CD4-positive, alpha-beta memory T cell (primary cell): Measurements from ENCODE around the gene FJX1. TPM values are rescaled to one million over a fixed set of nuclear protein-coding genes. Genes with fewer than 3 reads are reported as not detected.

Source experiments
- CTCF ChIA-PET: fragments of 350-600 bp; sonication (Branson Sonifier 250); formaldehyde crosslinking; loops from one replicate; lab custom pipeline; 2021; ENCODE audit warnings: inconsistent platforms; ENCODE audit not compliant: partially characterized antibody; lab: Charles Lee
- POLR2A ChIA-PET: fragments of 350-600 bp; sonication (Branson Sonifier 250); formaldehyde crosslinking; loops from one replicate; lab custom pipeline; 2021; ENCODE audit not compliant: partially characterized antibody; lab: Charles Lee
- DNase-seq, 5 donors: peaks; one replicate each; pipeline versions ENCODE4 v3.0.0 to v3.0.0-alpha.2; 2020 to 2022; ENCODE audit warnings: mixed read lengths in 1 of 5
- H3K27ac ChIP-seq: one replicate; pipeline ENCODE4 v1.7.0; 2013; ENCODE audit warnings: low read depth, low read length
- H3K27me3 ChIP-seq: 2 replicates; pipeline ENCODE4 v1.7.0; 2013; ENCODE audit warnings: mild to moderate bottlenecking, low read length, moderate library complexity; ENCODE audit not compliant: insufficient read depth
- H3K36me3 ChIP-seq: 2 replicates; pipeline ENCODE4 v1.7.0; 2013; ENCODE audit warnings: mild to moderate bottlenecking, low read length, moderate library complexity; ENCODE audit not compliant: insufficient read depth
- H3K4me1 ChIP-seq: 2 replicates; pipeline ENCODE4 v1.7.0; 2013; ENCODE audit warnings: mild to moderate bottlenecking, low read length, moderate library complexity; ENCODE audit not compliant: insufficient read depth
- H3K4me3 ChIP-seq, 2 donors: one replicate each; pipeline ENCODE4 v1.7.0; 2013; ENCODE audit warnings: low read length in 2 of 2, mild to moderate bottlenecking in 1 of 2
- H3K9me3 ChIP-seq, 2 donors: one replicate each; pipeline ENCODE4 v1.7.0; 2013; ENCODE audit warnings: low read length in 2 of 2, control low read depth in 1 of 2; ENCODE audit not compliant: control insufficient read depth in 1 of 2
- H3K27ac Mint-ChIP-seq, 7 donors: one replicate each; pipeline ENCODE4 v1.8.0; 2020 to 2021; ENCODE audit warnings: mixed read lengths in 7 of 7, mild to moderate bottlenecking in 6 of 7, inconsistent platforms in 3 of 7, moderate library complexity in 3 of 7
- H3K27me3 Mint-ChIP-seq, 2 donors: one replicate each; pipeline ENCODE4 v1.8.0; 2020 to 2021; ENCODE audit warnings: mixed read lengths in 2 of 2
- H3K36me3 Mint-ChIP-seq, 2 donors: one replicate each; pipeline ENCODE4 v1.8.0; 2020 to 2021; ENCODE audit warnings: mixed read lengths in 2 of 2, inconsistent platforms in 1 of 2, mild to moderate bottlenecking in 1 of 2
- H3K4me1 Mint-ChIP-seq, 4 donors: one replicate each; pipeline ENCODE4 v1.8.0; 2020 to 2021; ENCODE audit warnings: mixed read lengths in 4 of 4, mild to moderate bottlenecking in 1 of 4
- H3K4me3 Mint-ChIP-seq, 8 donors: one replicate each; pipeline ENCODE4 v1.8.0; 2020 to 2021; ENCODE audit warnings: mixed read lengths in 8 of 8, mild to moderate bottlenecking in 7 of 8, moderate library complexity in 6 of 8, inconsistent platforms in 3 of 8
- H3K9me3 Mint-ChIP-seq, 8 donors: one replicate each; pipeline ENCODE4 v1.8.0; 2020 to 2021; ENCODE audit warnings: mixed read lengths in 8 of 8, mild to moderate bottlenecking in 5 of 8, inconsistent platforms in 3 of 8, moderate library complexity in 1 of 8
- intact Hi-C: fragments of 100-400 bp; cut with micrococcal nuclease; formaldehyde crosslinking; loops from one replicate; pipeline ENCODE4 v1.15.1; 2023
- polyA plus RNA-seq, 2 donors: library from polyadenylated mRNA; unstranded; fragments of 300-500 nt; fragmentation: Illumina TruSeq; gene quantifications; one replicate each; pipeline ENCODE4 v1.2.3, GENCODE V29; 2021
- total RNA-seq, 2 experiments: library from RNA; stranded (reverse); gene quantifications; one replicate each; pipeline ENCODE4 v1.2.3, GENCODE V29; 2021

The FJX1 gene
- total and polyA plus RNA-seq, 4 experiments from 2014 or later, result 0.10 TPM; not detected in 3

GRCh38 chr11:35594680-35595079, 23.6 kb upstream of the FJX1 start:
- Histone ChIP-seq H3K9me3 (no peaks in the 10 kb centered on the region), H3K27me3 (no peaks in the 10 kb centered on the region), H3K36me3 (no peaks in the 10 kb centered on the region), H3K27ac (no peak overlapping the region), H3K4me1 (no peaks in the 10 kb centered on the region), H3K4me3 (no peak overlapping the region)
- Mint-ChIP-seq H3K9me3 (peaks cover 0 to 3% (median 0%) of the 10 kb centered on the region in 8 donors), H3K4me1 (no peaks in the 10 kb centered on the region), H3K36me3 (no peaks in the 10 kb centered on the region), H3K27ac (no peak overlapping the region), H3K27me3 (peaks cover 16 to 28% of the 10 kb centered on the region in 2 donors), H3K4me3 (no peak overlapping the region)
- CTCF ChIA-PET, result no interaction called here
- intact Hi-C loops, result no loop called here
- DNase-seq, result no peak
- POLR2A ChIA-PET, result no interaction called here

- Histone ChIP-seq H3K36me3 (no peaks in the 10 kb centered on the region), H3K4me3 (no peak overlapping the region), H3K27ac (no peak overlapping the region), H3K27me3 (no peaks in the 10 kb centered on the region), H3K9me3 (no peaks in the 10 kb centered on the region), H3K4me1 (no peaks in the 10 kb centered on the region)
- CTCF ChIA-PET, result interaction anchor here (0.7 kb wide), 1 partner anchor 27 kb away, joined by 5 read pairs; no protein-coding TSS in a partner anchor
- no peak for DNase-seq
- POLR2A ChIA-PET, result no interaction called here
- Mint-ChIP-seq H3K36me3 (no peaks in the 10 kb centered on the region), H3K4me1 (no peaks in the 10 kb centered on the region), H3K9me3 (peaks cover 0 to 5% (median 0%) of the 10 kb centered on the region in 8 donors), H3K4me3 (no peak overlapping the region), H3K27me3 (peaks cover 28 to 30% of the 10 kb centered on the region in 2 donors), H3K27ac (no peak overlapping the region)
- intact Hi-C loops, result no loop called here
Measured at GRCh38 chr11:35598254-35599125, 19.8 kb upstream of the FJX1 start.

GRCh38 chr11:35600331-35600838, 17.9 kb upstream of the FJX1 start:
- POLR2A ChIA-PET, result no interaction called here
- H3K4me3 Mint-ChIP-seq, result no peak overlapping the region
- intact Hi-C loops, result no loop called here
- no peaks in the 10 kb centered on the region for H3K4me1 ChIP-seq
- peaks cover 31 to 37% of the 10 kb centered on the region in 2 donors for H3K27me3 Mint-ChIP-seq
- H3K9me3 ChIP-seq, result no peaks in the 10 kb centered on the region
- no peaks in the 10 kb centered on the region for H3K36me3 Mint-ChIP-seq
- H3K36me3 ChIP-seq, result no peaks in the 10 kb centered on the region
- H3K27ac Mint-ChIP-seq, result no peak overlapping the region
- H3K4me1 Mint-ChIP-seq, result no peaks in the 10 kb centered on the region
- H3K27me3 ChIP-seq, result no peaks in the 10 kb centered on the region
- no peak overlapping the region for H3K27ac ChIP-seq
- H3K4me3 ChIP-seq, result no peak overlapping the region
- CTCF ChIA-PET, result no interaction called here
- no peak for DNase-seq
- peaks cover 0 to 5% (median 0%) of the 10 kb centered on the region in 8 donors for H3K9me3 Mint-ChIP-seq

DNA sequence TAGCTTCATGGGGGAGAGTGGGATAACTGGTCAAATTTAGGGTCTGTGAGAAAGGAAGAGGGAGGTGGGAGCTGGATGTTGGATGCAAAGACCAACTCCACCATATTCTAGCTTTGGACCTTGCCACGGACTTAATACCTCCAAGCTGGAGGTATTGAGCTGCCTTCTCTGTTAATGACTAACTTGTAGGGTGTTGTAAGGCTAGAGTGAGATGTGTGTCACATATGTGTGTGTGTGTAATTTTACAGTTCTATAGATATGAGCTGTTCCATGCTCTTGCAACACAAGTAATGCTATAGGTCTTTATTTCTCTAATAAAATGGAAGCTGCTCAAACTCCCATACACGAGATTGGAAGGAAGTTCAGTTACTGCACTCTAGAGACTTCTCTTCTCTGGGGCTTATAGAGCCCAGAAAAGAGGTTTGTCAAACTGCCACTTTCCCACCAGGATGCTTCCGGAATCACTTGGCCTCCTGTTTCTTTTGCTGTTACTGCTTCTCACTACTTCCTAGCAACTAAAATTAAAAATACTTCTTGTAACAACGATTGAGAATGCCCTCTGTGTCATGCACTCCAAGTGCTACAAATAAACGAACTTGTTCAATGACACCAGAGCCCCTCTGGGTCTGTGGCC, 16.0 kb upstream of the FJX1 start:
- H3K36me3 Mint-ChIP-seq, result no peaks in the 10 kb centered on the region
- peaks cover 28 to 39% of the 10 kb centered on the region in 2 donors for H3K27me3 Mint-ChIP-seq
- no peaks in the 10 kb centered on the region for H3K9me3 ChIP-seq
- ChIA-PET CTCF (interaction anchor here (1.4 kb wide), 1 partner anchor 12 kb away, joined by 4 read pairs; no protein-coding TSS in a partner anchor), POLR2A (no interaction called here)
- no peaks in the 10 kb centered on the region for H3K4me1 Mint-ChIP-seq
- H3K9me3 Mint-ChIP-seq, result peaks cover 0 to 2% (median 0%) of the 10 kb centered on the region in 8 donors
- H3K4me1 ChIP-seq, result no peaks in the 10 kb centered on the region
- H3K27me3 ChIP-seq, result no peaks in the 10 kb centered on the region
- no peak overlapping the region for H3K4me3 Mint-ChIP-seq
- no peak overlapping the region for H3K4me3 ChIP-seq
- no peaks in the 10 kb centered on the region for H3K36me3 ChIP-seq
- intact Hi-C loops, result no loop called here
- DNase-seq, result no peak
- no peak overlapping the region for H3K27ac ChIP-seq
- no peak overlapping the region for H3K27ac Mint-ChIP-seq

- Histone ChIP-seq H3K27ac (no peak overlapping the region), H3K36me3 (no peaks in the 10 kb centered on the region), H3K4me1 (no peaks in the 10 kb centered on the region), H3K27me3 (no peaks in the 10 kb centered on the region), H3K9me3 (no peaks in the 10 kb centered on the region), H3K4me3 (no peak overlapping the region)
- ChIA-PET CTCF (interaction anchor here (1.2 kb wide), 1 partner anchor 13 kb away, joined by 3 read pairs; no protein-coding TSS in a partner anchor), POLR2A (no interaction called here)
- peaks cover 0 to 2% (median 0%) of the 10 kb centered on the region in 8 donors for H3K9me3 Mint-ChIP-seq
- H3K4me3 Mint-ChIP-seq, result no peak overlapping the region
- H3K4me1 Mint-ChIP-seq, result no peaks in the 10 kb centered on the region
- H3K27ac Mint-ChIP-seq, result no peak overlapping the region
- intact Hi-C loops, result no loop called here
- DNase-seq, result no peak
- peaks cover 27 to 39% of the 10 kb centered on the region in 2 donors for H3K27me3 Mint-ChIP-seq
- no peaks in the 10 kb centered on the region for H3K36me3 Mint-ChIP-seq
Measured at GRCh38 chr11:35602979-35603378, 15.3 kb upstream of the FJX1 start.

DNA sequence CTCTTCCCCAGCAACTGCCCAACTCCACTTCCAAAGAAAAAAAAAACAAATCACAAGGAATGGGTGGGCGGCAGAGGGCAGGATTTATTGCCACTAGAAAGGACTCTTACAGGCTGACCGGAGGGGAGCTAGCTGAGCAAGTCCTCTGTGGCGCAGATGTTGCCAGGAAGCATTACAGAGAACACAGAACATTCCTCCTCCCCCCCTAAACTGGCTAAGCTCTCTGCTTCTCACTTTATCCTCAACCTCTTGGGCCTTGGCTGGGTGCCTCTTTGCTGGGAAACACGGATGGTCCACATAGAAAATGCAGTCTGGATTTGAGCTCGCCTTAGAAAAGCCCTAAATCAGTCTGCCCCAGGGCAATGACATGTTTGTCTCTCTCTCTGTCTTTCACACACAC, 12.6 kb upstream of the FJX1 start:
- no peak for DNase-seq
- H3K9me3 Mint-ChIP-seq, result peaks cover 0 to 2% (median 0%) of the 10 kb centered on the region in 8 donors
- Histone ChIP-seq H3K4me1 (no peaks in the 10 kb centered on the region), H3K36me3 (no peaks in the 10 kb centered on the region), H3K4me3 (no peak overlapping the region), H3K27ac (no peak overlapping the region), H3K27me3 (no peaks in the 10 kb centered on the region), H3K9me3 (no peaks in the 10 kb centered on the region)
- ChIA-PET CTCF (interaction anchor here (1.5 to 4.1 kb wide), 2 partner anchors 10 to 663 kb away, joined by 4 to 16 read pairs; no protein-coding TSS in a partner anchor), POLR2A (interaction anchor here (0.6 kb wide), 1 partner anchor 971 kb away, joined by 3 read pairs; no protein-coding TSS in a partner anchor)
- no peak overlapping the region for H3K27ac Mint-ChIP-seq
- H3K27me3 Mint-ChIP-seq, result peaks cover 24 to 41% of the 10 kb centered on the region in 2 donors
- intact Hi-C loops, result no loop called here
- H3K4me3 Mint-ChIP-seq, result no peak overlapping the region
- H3K36me3 Mint-ChIP-seq, result no peaks in the 10 kb centered on the region
- H3K4me1 Mint-ChIP-seq, result no peaks in the 10 kb centered on the region

DNA sequence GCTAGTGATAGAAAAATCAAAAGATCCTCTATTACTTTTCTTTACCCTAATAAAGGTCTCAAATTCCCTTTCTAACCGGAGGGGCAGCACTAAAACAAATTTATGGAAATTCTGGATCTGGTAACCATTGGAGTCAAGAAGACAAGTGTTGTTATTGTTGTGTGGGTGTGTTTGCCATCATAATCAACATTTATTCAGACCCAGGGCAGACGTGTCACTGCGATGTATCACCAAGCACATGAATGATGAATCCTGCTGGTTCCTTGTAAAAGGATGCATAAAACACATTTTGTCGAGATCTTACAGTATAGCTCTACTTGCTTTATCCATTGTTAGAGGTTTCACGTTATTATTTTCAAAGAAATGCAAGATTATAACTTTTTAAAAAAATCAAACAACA, 12.1 kb upstream of the FJX1 start:
- DNase-seq, result no peak
- H3K27ac Mint-ChIP-seq, result no peak overlapping the region
- intact Hi-C loops, result no loop called here
- ChIA-PET POLR2A (interaction anchor here (0.6 kb wide), 1 partner anchor 971 kb away, joined by 3 read pairs; no protein-coding TSS in a partner anchor), CTCF (interaction anchor here (1.5 to 4.1 kb wide), 2 partner anchors 9 to 663 kb away, joined by 4 to 16 read pairs; no protein-coding TSS in a partner anchor)
- no peaks in the 10 kb centered on the region for H3K36me3 Mint-ChIP-seq
- peaks cover 0 to 2% (median 0%) of the 10 kb centered on the region in 8 donors for H3K9me3 Mint-ChIP-seq
- no peak overlapping the region for H3K4me3 Mint-ChIP-seq
- peaks cover 21 to 42% of the 10 kb centered on the region in 2 donors for H3K27me3 Mint-ChIP-seq
- no peaks in the 10 kb centered on the region for H3K4me1 ChIP-seq
- no peaks in the 10 kb centered on the region for H3K4me1 Mint-ChIP-seq
- no peaks in the 10 kb centered on the region for H3K9me3 ChIP-seq
- H3K4me3 ChIP-seq, result no peak overlapping the region
- H3K27ac ChIP-seq, result no peak overlapping the region
- no peaks in the 10 kb centered on the region for H3K27me3 ChIP-seq
- H3K36me3 ChIP-seq, result no peaks in the 10 kb centered on the region
